Fibroblast of skin of back (primary cell): ENCODE data around the gene ASB3.

Experiments used
- DNase-seq: peaks from one replicate; pipeline ENCODE4 v3.0.0-alpha.2; 2013

ASB3 gene

DNA sequence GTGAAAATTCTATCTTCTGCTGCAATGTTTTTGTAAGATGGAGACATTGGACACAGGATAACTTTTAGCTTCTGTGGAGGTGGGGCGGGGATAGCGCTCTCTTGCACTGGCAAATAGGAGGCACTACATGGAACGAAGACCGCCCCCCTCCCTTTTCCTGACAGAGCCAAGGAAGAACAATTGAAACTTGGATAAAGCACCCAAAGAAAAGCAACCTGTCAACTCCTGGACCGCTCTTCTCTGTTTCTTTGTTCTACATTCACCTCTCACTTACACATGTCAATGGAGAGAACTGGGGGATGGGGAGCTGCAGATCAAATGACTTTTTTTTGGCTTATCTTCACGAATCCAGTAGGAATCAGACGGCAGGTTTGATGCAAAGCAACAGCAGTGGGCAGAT is 145.5 kb downstream of the ASB3 start:
- DNase-seq: no peak

DNA sequence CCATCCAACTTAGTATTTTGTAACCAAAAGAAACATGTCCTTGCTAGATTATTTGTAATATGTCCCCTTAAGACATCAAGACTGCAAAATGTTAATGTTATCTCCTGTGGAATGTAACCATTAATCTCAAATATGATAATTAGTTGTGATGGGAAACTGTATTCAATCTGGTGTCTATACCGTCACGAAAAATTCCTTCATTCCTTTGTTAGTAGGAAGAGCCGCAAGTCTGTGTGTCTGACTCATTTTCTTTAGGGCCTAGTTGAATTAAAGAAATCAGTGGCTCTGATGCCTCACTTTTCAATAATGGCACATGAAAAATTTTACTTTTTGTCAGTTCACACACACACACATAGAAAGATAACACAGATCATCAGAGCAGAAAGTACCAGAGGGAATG is 146.3 kb downstream of the ASB3 start:
- DNase-seq: peak; percentile 50

DNA sequence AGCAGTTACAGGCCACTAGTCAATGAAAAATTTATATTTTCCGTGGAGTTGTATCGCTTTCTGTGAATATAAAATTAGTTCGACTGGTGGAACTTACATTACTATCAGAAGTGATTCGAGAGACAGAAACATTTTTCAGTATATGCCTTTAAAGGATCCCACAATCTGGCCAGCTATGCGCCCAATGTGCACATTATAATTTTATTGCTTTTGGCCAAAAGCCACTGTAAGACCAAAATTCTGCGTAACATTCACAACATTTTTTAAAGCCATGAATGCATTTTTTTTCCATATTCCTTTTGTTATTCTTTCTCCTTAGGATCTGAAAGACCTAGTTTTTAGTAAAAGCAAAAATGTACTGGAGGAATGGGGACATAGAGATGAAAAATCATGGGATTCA is 150.2 kb downstream of the ASB3 start:
- DNase-seq: peak; percentile 83

DNA sequence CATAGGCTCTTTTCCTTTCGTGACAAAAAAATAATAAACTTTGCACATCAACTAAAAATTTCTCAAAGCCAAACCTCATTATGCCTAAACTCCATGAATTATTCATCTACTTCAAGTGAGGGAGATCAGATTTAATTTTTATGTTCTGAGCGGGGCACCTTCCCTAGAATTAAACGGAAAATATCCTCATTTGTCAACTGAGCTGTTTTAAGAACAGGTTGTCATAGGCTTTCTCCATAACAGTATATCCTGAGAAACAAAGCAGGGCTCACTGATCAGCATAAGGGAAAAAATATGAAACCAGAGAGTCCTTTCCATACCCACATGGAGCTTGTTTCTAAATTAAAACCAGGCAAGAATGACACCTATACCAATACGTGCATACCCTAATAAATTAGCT is 150.6 kb downstream of the ASB3 start:
- DNase-seq: no peak

DNA sequence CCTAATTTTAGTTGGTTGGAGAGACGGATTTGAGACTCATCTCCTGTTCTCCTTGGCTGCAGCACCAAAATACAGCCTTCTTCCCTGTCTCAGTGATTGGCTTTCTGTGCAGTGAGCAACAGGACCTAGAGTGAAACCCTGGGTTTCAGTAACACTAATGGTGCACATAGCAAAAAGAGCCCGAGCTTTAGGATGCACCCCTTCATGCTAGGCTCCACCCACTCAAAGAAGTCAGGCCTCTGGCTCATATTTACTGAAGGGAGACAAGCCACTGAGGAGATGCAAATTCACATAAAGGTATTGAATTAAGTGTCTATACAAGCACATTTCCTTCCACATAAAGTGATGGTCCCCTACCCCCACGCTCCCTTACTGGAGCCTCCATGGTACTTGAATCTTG is 151.1 kb downstream of the ASB3 start:
- DNase-seq: no peak

DNA sequence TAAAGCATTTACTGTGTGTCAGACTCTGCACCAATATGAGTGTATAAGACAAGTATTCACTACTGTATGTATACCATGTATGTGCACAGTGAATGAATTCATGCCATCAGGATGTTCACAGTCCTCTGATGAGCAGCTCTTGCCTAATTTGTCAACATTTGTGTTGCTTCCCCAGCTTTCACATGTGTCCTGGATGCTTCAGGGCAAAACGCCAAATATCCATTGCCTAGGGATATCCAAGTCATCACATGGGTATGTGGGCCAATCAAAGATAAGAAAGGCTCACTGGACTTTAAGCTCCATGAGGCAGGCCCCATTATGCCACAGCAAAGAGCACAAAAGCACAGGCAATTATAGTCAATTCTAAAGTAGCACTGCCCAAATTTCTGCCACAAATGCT is 153.3 kb downstream of the ASB3 start:
- peak; percentile 67 for DNase-seq

DNA sequence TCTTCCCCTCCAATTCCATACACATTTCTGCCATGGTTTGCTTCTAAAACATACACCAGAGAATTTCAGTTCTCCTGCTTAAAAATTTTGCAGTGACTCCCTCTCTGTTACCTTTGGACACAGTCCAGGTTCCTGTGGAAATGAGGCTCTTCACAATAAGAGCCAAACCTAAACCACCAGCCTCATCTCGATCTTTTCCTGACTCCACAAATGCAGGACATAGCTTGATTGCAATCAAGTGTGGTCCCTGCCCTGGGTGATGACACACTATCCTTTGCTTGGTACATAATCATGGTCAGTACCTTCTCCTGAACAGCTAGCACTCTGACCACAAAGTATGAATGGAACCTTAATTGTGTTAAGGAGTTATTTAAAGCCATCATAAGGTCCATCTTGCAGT is 154.0 kb downstream of the ASB3 start:
- DNase-seq: peak; percentile 92

DNA sequence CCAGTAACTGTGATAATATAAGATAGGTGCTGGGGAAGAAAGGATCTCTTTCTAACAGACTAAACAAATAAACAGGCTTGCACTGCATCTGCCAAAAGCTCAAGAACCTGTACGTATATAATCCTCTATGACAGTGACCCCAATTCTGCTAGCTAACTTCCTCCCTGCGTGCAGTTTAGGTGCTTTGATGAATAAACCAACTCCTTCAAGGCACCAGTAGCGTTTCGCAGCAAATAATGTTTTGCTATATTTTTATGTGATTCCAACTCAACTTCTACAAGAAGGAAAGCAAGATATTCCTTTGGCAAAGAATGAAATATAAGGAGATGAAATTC is 154.7 kb downstream of the ASB3 start:
- no peak for DNase-seq

DNA sequence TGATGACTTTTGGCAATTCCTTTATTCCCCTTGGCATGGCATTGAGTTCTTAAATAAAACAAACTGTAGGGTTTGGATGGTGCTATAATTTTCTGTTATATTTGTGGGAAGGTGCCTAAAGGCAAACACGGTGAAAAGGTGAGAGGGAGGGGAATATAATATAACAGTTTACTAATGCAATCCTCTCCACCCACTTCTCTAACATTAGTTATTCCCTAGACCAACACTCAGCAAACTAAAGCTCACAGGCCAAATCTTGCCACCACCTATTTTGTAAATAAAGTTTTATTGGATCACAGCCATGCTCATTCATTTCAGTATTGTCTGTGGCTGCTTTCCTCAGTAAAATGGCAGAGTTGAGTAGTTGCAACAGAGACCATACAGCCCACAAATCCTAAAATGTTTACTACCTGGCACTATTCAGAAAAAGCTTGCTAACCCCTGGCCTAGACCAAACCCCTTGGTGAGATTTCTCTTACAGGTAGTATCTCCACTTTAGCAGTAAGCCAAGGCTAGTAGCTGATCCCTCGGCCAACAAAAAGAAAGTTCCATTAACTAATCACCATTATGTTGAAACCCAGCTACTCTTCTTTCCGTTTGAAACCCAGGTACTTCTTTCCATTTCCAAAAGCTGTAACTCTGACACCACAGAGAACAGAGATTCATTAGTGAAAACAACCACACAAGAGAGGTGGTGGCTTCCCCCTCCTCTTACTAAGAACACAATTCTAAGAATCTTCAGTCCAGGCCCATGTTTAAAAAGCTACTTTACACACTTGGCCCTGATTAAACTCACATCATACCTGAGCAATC is 155.2 kb downstream of the ASB3 start:
- no peak for DNase-seq

DNA sequence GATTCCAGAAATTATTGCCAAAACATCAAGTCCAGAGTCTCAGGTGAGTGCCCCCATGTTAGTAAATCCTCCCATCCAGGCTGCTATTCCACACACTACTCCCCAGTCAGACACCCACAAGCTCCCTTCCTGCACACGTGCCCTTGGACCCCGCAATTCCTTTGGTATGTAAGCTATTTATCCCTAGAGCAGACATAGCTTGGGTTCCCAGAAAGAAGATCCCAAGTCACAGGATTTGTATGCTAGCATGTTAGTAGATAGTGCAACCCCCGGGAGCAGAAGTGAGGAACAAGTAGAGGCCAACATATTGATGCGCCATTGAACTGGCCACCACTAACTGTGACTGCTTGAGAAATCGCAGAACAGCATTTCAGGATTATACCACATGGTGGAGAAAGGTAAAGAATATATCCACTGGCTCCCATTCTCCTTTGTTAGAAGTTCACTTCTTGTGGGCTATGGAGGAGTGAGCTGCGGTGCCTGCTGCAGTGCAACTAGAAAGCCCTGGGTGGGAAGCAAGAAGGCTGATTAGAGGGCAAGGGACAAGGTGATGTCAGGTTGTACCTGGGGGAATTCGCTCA is 156.6 kb downstream of the ASB3 start:
- DNase-seq: peak; percentile 57

DNA sequence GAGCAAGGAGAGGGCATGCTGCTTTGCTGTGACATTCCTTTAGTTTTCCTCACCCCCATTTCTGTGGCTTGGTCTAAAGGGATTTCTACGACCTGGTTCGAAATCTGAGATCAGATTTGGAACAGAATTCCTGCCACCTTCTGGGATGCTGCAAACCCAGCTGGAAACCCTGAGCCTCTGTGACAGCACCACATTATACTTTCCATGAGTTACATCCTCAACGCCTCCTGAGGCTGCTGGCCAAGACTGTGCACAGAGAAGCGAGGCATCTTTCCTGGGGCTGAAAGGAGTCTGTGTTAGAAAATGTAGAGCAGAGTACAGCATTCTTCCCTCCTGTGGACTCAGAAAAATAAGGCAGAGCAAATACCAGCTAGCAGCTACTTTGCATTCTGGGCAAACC is 157.3 kb downstream of the ASB3 start:
- DNase-seq: no peak

DNA sequence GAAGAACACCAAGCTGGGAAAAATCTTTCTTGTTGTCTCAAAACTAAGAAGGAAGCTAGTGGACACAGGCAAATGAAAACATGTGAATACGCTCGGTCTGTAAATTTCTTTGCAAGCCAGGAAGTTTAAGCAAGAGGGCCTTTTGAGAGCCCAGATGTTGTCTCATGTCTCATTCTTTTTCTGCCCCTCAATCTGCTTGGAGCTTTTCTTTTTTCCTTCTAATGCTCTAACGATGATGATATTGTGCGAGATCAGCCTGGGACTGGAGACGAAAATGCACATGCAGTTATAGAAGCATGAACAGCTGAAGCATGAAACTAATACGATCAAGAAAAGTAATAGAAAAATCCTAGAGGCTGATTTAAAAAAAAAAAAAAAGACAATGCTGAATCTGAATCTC is 157.8 kb downstream of the ASB3 start:
- no peak for DNase-seq

DNA sequence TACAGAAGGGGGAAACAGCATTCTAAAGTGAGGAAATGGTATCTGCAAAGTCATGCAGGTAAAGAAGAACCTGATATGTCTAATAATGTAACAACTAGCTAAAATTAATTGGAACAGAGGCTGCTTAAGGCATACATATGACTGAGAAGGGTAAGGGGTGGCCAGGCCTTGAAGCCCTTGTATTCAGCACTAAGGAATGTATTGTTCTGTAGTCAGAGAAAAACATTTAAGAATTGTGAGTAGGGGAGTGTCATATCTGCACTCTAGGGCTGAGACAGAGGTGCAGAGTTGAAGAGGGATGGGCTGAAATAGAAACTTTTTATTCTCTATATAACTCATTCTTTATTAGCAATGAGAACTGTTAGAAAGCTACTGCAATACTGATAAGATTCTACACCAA is 164.6 kb downstream of the ASB3 start:
- peak; percentile 28 for DNase-seq

DNA sequence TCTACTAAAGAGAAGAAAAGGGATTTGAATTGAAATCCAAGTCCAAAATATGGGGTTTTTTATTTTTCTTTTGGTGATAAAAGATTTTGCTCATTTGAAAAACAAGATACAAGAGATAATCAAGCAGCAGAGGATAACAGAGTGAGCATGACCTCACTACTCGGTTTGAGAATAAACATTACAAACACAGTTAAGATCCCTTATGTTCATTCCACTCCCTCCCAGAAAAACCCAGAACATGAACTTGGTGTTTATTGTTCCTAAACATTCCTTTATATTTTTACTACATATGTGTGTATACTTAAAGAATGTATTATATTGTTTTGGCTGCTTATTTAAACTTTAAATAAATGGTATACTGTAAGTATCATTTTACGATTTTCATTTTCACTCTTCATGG is 165.8 kb downstream of the ASB3 start:
- DNase-seq: peak; percentile 54
